Measurements from ENCODE around the gene STPG3. TPM values are rescaled to one million over a fixed set of nuclear protein-coding genes. Genes with fewer than 3 reads are reported as not detected.

Gene STPG3
- polyA plus RNA-seq, 1 donor (not counting 4 experiments of a cell fraction or from before 2014, with no cell fraction given) = not detected

- H3K36me3 ChIP-seq (ENCODE audit: control insufficient read depth in 2 of 2, extremely low read depth in 1 of 2, insufficient read depth in 2 of 2, low read length in 2 of 2) = peaks cover 8 to 14% of the 10 kb centered on the region in 2 experiments
- dilution Hi-C loops (cut with MboI; ENCODE audit: extremely low pct_ligation_motif_present, low sequenced_read_pairs) = no loop called here
- peaks cover 25% of the 10 kb centered on the region for H3K79me2 ChIP-seq (ENCODE audit: control insufficient read depth, insufficient read depth, low read length)
- no peak overlapping the region for H3K9ac ChIP-seq (ENCODE audit: control insufficient read depth, extremely low read depth, insufficient read depth, low read length)
- H3K27me3 ChIP-seq (ENCODE audit: control insufficient read depth, extremely low read depth, insufficient read depth, low read length) = peaks cover 3% of the 10 kb centered on the region
- H2AFZ ChIP-seq (ENCODE audit: control insufficient read depth, low read length) = no peak overlapping the region
- H4K20me1 ChIP-seq (ENCODE audit: control insufficient read depth, extremely low read depth, insufficient read depth, low read length) = peaks cover 3% of the 10 kb centered on the region
- H3K9me1 ChIP-seq (ENCODE audit: control insufficient read depth, extremely low read depth, insufficient read depth, low read length) = no peaks in the 10 kb centered on the region
- no peak for TF ChIP-seq EZH2 (IDR thresholded peaks at IDR 0.05; ENCODE audit: low read length)
- TF ChIP-seq, protein P1, sequence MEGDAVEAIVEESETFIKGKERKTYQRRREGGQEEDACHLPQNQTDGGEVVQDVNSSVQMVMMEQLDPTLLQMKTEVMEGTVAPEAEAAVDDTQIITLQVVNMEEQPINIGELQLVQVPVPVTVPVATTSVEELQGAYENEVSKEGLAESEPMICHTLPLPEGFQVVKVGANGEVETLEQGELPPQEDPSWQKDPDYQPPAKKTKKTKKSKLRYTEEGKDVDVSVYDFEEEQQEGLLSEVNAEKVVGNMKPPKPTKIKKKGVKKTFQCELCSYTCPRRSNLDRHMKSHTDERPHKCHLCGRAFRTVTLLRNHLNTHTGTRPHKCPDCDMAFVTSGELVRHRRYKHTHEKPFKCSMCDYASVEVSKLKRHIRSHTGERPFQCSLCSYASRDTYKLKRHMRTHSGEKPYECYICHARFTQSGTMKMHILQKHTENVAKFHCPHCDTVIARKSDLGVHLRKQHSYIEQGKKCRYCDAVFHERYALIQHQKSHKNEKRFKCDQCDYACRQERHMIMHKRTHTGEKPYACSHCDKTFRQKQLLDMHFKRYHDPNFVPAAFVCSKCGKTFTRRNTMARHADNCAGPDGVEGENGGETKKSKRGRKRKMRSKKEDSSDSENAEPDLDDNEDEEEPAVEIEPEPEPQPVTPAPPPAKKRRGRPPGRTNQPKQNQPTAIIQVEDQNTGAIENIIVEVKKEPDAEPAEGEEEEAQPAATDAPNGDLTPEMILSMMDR (optimal IDR thresholded peaks at IDR 0.05 in 1 of 3, IDR thresholded peaks at IDR 0.05 in 1 of 3, conservative IDR thresholded peaks at IDR 0.05 in 1 of 3; ENCODE audit: extremely low read depth in 1 of 3, insufficient read depth in 2 of 3, low read length in 3 of 3) = no peak
- DNase-seq (ENCODE audit: low read depth, low spot score) (no peak), FAIRE-seq (no peak)
- peaks cover 8% of the 10 kb centered on the region for H3K4me1 ChIP-seq (ENCODE audit: control insufficient read depth, extremely low read depth, insufficient read depth, low read length)
- no peaks in the 10 kb centered on the region for H3K9me3 ChIP-seq (ENCODE audit: control insufficient read depth, low read depth, low read length)
- no peak overlapping the region for H3K27ac ChIP-seq (ENCODE audit: control insufficient read depth, insufficient read depth, low read length)
- H3K4me3 ChIP-seq (ENCODE audit: control insufficient read depth in 2 of 3, extremely low read depth in 1 of 3, insufficient read depth in 2 of 3, low read depth in 1 of 3, low read length in 3 of 3) = no peak overlapping the region
- H3K4me2 ChIP-seq (ENCODE audit: control insufficient read depth, extremely low read depth, insufficient read depth, low read depth, low read length) = no peak overlapping the region
These were observed 28.8 kb downstream of the STPG3 start for GRCh38 chr9:137279741-137280473.

DNA sequence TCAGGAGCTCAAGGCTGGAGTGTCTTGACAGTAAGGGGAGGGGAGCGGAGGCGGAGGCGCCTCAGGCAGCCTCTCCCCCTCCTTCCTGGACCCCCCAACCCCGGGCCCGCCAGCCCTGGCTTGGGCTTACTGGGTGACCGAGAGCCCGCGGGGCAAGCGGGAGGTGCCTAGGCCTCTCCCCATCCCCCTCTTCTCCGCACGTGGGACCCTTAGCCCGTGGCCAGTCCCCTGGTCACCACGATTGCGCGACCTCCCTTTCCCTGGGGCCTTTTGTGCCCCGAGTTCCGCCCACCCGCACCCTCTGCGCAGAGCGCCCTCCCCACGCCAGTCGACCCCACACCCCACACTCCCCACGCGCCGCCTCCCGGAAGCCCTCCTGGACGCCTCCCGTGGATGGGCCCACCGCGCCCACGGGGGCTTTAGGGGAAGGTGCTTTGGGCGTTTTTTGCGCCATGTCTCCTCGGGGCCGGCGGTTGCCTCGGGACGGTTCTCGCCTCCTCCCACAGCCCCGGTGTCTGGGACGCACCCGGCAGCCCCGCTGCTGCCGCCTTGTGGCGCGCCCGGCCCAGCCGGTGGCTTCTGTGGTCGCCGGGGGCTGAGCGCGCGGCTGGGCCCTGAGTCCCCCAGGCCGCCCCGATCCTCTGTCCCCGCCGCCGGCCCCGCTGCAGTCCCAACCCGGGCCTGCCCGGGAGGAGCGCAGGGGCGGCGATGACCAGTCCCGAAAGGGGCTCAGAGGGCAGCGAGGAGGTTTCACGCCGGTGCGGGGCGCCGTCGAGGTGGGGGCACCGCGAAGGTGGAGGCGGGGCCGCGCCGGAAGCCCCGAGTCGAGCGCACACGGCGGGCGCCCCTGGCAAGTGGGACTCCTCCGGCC is 29.6 kb downstream of the STPG3 start:
- Histone ChIP-seq H3K9me3 (ENCODE audit: control insufficient read depth, low read depth, low read length) (no peaks in the 10 kb centered on the region), H3K27ac (ENCODE audit: control insufficient read depth, insufficient read depth, low read length) (no peak overlapping the region), H3K36me3 (ENCODE audit: control insufficient read depth in 2 of 2, extremely low read depth in 1 of 2, insufficient read depth in 2 of 2, low read length in 2 of 2) (peaks cover 8 to 14% of the 10 kb centered on the region in 2 experiments), H2AFZ (ENCODE audit: control insufficient read depth, low read length) (no peak overlapping the region), H3K4me2 (ENCODE audit: control insufficient read depth, extremely low read depth, insufficient read depth, low read depth, low read length) (no peak overlapping the region), H3K9me1 (ENCODE audit: control insufficient read depth, extremely low read depth, insufficient read depth, low read length) (no peaks in the 10 kb centered on the region), H3K79me2 (ENCODE audit: control insufficient read depth, insufficient read depth, low read length) (peaks cover 25% of the 10 kb centered on the region), H3K9ac (ENCODE audit: control insufficient read depth, extremely low read depth, insufficient read depth, low read length) (no peak overlapping the region), H3K27me3 (ENCODE audit: control insufficient read depth, extremely low read depth, insufficient read depth, low read length) (peaks cover 3% of the 10 kb centered on the region), H4K20me1 (ENCODE audit: control insufficient read depth, extremely low read depth, insufficient read depth, low read length) (peaks cover 3% of the 10 kb centered on the region), H3K4me3 (ENCODE audit: control insufficient read depth in 2 of 3, extremely low read depth in 1 of 3, insufficient read depth in 2 of 3, low read depth in 1 of 3, low read length in 3 of 3) (no peak overlapping the region), H3K4me1 (ENCODE audit: control insufficient read depth, extremely low read depth, insufficient read depth, low read length) (peaks cover 8% of the 10 kb centered on the region)
- dilution Hi-C loops (cut with MboI; ENCODE audit: extremely low pct_ligation_motif_present, low sequenced_read_pairs) = no loop called here
- DNase-seq (ENCODE audit: low read depth, low spot score) (no peak), FAIRE-seq (no peak)
- no peak for TF ChIP-seq EZH2 (IDR thresholded peaks at IDR 0.05; ENCODE audit: low read length)
- TF ChIP-seq, protein P1 (optimal IDR thresholded peaks at IDR 0.05 in 1 of 3, IDR thresholded peaks at IDR 0.05 in 1 of 3, conservative IDR thresholded peaks at IDR 0.05 in 1 of 3; ENCODE audit: extremely low read depth in 1 of 3, insufficient read depth in 2 of 3, low read length in 3 of 3) = peak in 1 of 3 experiments; percentile 52
